Osteocyte (in vitro differentiated cells): ENCODE data around the gene LEMD2. TPM values are rescaled to one million over a fixed set of nuclear protein-coding genes. Genes with fewer than 3 reads are reported as not detected.

Source experiments
- DNase-seq: peaks from one replicate; pipeline ENCODE4 v3.0.0; 2021; ENCODE audit warnings: mixed read lengths; ENCODE audit not compliant: unreplicated experiment; ENCODE audit errors: extremely low spot score
- H3K27ac Mint-ChIP-seq: one replicate; pipeline ENCODE4 v1.8.0; 2021; ENCODE audit warnings: mild to moderate bottlenecking, mixed read lengths; ENCODE audit not compliant: unreplicated experiment
- H3K27me3 Mint-ChIP-seq: one replicate; pipeline ENCODE4 v1.8.0; 2021; ENCODE audit warnings: mixed read lengths; ENCODE audit not compliant: unreplicated experiment
- H3K36me3 Mint-ChIP-seq: one replicate; pipeline ENCODE4 v1.8.0; 2021; ENCODE audit warnings: mixed read lengths; ENCODE audit not compliant: unreplicated experiment
- H3K4me1 Mint-ChIP-seq: one replicate; pipeline ENCODE4 v1.8.0; 2021; ENCODE audit warnings: mixed read lengths; ENCODE audit not compliant: unreplicated experiment
- H3K4me3 Mint-ChIP-seq: one replicate; pipeline ENCODE4 v1.8.0; 2021; ENCODE audit warnings: mild to moderate bottlenecking, moderate library complexity, mixed read lengths; ENCODE audit not compliant: unreplicated experiment
- H3K9me3 Mint-ChIP-seq: one replicate; pipeline ENCODE4 v1.8.0; 2021; ENCODE audit warnings: mixed read lengths; ENCODE audit not compliant: unreplicated experiment
- CTCF ChIP-seq: fragments of 200-600 bp; sonication (generic); IDR thresholded peaks from 2 replicates; pipeline ENCODE4 v1.5.0; 2021; ENCODE audit warnings: antibody characterized with exemption, mild to moderate bottlenecking, moderate library complexity
- total RNA-seq: library from RNA; stranded (reverse); gene quantifications from 2 replicates; pipeline ENCODE4 v1.2.1, GENCODE V29; 2021

Gene LEMD2
- total RNA-seq, 1 donor from 2014 or later, result 70.4 TPM

DNA sequence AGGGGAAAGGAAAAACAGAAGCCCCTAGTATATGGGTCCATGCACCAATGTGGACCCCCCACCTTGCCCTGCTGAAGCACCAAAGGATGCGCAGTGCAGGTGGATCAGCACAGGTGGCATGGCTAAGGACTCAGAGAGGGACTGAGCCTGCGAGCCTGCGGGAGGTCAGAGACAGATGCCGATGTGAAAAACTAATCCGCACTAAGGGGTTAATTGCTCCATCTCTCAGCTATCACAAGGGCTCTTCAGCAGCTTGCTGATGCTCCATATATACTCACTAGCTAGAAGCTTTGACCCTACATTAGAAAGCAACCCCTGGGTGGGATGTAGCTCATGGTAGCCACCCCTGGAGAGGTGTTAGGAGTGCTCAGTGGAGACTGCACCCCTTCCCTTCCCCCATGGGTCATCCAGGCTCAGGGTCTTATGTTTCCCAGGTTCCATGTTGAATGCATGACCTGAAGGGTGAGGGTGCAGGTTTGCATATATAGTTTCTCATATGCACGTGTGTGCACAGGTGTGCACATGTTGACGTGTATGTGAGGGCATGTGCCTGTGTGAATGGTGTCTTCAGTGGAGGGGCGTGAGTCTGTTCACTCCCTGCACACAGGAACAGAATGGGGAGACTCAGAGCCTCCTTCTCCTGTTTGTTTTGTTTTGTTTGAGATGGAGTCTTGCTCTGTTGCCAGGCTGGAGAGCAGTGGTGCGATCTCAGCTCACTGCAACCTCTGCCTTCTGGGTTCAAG, 28.9 kb downstream of the LEMD2 start:
- Mint-ChIP-seq H3K27ac (peak overlapping the region; percentile 23), H3K4me1 (peaks cover 54% of the 10 kb centered on the region), H3K36me3 (no peaks in the 10 kb centered on the region), H3K4me3 (no peak overlapping the region), H3K9me3 (no peaks in the 10 kb centered on the region), H3K27me3 (no peaks in the 10 kb centered on the region)
- TF ChIP-seq CTCF, result no peak
- DNase-seq, result no peak

- Mint-ChIP-seq H3K27ac (no peak overlapping the region), H3K36me3 (no peaks in the 10 kb centered on the region), H3K4me3 (no peak overlapping the region), H3K4me1 (peaks cover 54% of the 10 kb centered on the region), H3K9me3 (no peaks in the 10 kb centered on the region), H3K27me3 (no peaks in the 10 kb centered on the region)
- DNase-seq, result no peak
- TF ChIP-seq CTCF, result no peak
Observed at GRCh38 chr6:33758815-33759216, 30.1 kb downstream of the LEMD2 start.

DNA sequence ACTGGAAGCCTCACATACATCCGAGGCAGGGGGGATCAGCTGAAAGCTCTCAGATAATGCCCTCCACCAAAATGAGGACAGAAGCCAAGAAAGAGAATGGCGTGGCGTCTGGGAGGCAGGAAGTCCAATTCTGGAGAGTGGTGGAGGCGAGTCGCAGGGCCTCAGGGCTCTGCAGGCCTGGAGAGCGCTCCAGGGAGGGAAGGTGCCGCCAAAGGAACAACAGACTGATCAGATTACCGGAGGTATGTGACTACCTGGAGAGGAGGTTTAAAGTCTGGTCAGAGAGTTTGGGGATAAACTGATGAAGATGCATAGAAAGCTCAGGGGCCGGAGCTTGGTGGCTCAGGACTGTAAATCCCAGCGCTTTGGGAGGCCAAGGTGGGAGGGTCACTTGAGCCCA, 31.0 kb downstream of the LEMD2 start:
- Mint-ChIP-seq H3K27ac (no peak overlapping the region), H3K4me3 (no peak overlapping the region), H3K27me3 (no peaks in the 10 kb centered on the region), H3K36me3 (no peaks in the 10 kb centered on the region), H3K9me3 (no peaks in the 10 kb centered on the region), H3K4me1 (peaks cover 52% of the 10 kb centered on the region)
- no peak for TF ChIP-seq CTCF
- DNase-seq, result no peak

DNA sequence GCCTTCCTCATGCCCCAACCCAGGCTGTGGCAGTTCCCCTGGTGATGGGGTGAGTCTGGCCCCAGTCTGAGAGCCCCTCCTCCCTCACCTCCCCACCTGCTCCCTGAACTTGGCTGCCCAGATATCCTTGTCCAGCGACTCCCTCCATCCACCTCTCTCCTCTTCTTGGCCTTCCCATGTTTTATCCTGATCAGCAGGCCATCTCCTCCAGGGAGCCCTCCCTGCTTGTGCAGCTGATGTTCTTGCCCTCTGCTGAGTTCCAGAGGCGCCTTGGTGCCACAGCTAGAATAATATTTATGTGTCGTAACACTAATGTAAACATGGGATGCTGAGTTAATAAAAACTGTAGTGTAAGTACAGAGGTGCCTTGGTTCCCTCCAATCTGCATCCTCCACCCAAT, 31.8 kb downstream of the LEMD2 start:
- no peak overlapping the region for H3K27ac Mint-ChIP-seq
- H3K27me3 Mint-ChIP-seq, result no peaks in the 10 kb centered on the region
- no peaks in the 10 kb centered on the region for H3K36me3 Mint-ChIP-seq
- H3K9me3 Mint-ChIP-seq, result no peaks in the 10 kb centered on the region
- TF ChIP-seq CTCF, result no peak
- no peak overlapping the region for H3K4me3 Mint-ChIP-seq
- DNase-seq, result no peak
- H3K4me1 Mint-ChIP-seq, result peaks cover 50% of the 10 kb centered on the region

GRCh38 chr6:33756211-33756954, 32.5 kb downstream of the LEMD2 start:
- no peaks in the 10 kb centered on the region for H3K36me3 Mint-ChIP-seq
- no peak overlapping the region for H3K4me3 Mint-ChIP-seq
- peaks cover 48% of the 10 kb centered on the region for H3K4me1 Mint-ChIP-seq
- DNase-seq, result no peak
- no peak overlapping the region for H3K27ac Mint-ChIP-seq
- no peaks in the 10 kb centered on the region for H3K9me3 Mint-ChIP-seq
- TF ChIP-seq CTCF, result no peak
- H3K27me3 Mint-ChIP-seq, result no peaks in the 10 kb centered on the region
